H1 (cell line): ENCODE measurements around the gene TSC2. TPM values are rescaled to one million over a fixed set of nuclear protein-coding genes. Genes with fewer than 3 reads are reported as not detected.

Experiments
- CTCF ChIA-PET: fragments of 300-600 bp; sonication (Branson Sonifier 250); formaldehyde crosslinking; loops from one replicate; lab custom pipeline; 2021; ENCODE audit not compliant: partially characterized antibody; lab: Charles Lee
- POLR2A ChIA-PET: fragments of 300-600 bp; sonication (Branson Sonifier 250); formaldehyde crosslinking; loops from one replicate; lab custom pipeline; 2021; ENCODE audit warnings: inconsistent platforms; ENCODE audit not compliant: partially characterized antibody; lab: Charles Lee
- DNase-seq, 2 experiments: peaks; one replicate each; pipeline versions ENCODE4 v3.0.0 to v3.0.0-alpha.2; 2010 to 2022; ENCODE audit warnings: low spot score in 2 of 2, low read depth in 1 of 2, mixed read lengths in 1 of 2
- FAIRE-seq: peaks from 2 replicates; lab custom pipeline; 2011; peaks lifted over from hg19 to GRCh38; lab: Jason Lieb, UNC
- H2AFZ ChIP-seq: 2 replicates; pipeline ENCODE4 v1.8.1; 2012; ENCODE audit warnings: low read length, inconsistent platforms
- H2AK5ac ChIP-seq: 2 replicates; pipeline ENCODE4 v1.6.1; 2013; ENCODE audit warnings: low read depth, low read length
- H2BK120ac ChIP-seq: replicated peaks from 2 replicates; pipeline ENCODE3; 2013; ENCODE audit warnings: low read depth, low read length, inconsistent platforms
- H2BK12ac ChIP-seq: 2 replicates; pipeline ENCODE4 v1.6.1; 2013; ENCODE audit warnings: low read depth, low read length
- H2BK15ac ChIP-seq: 2 replicates; pipeline ENCODE4 v1.6.1; 2013; ENCODE audit warnings: low read length
- H2BK20ac ChIP-seq: 2 replicates; pipeline ENCODE4 v1.6.1; 2013; ENCODE audit warnings: low read length
- H2BK5ac ChIP-seq: 2 replicates; pipeline ENCODE4 v1.6.1; 2013; ENCODE audit warnings: low read depth, low read length
- H3K14ac ChIP-seq: 2 replicates; pipeline ENCODE4 v1.6.1; 2013; ENCODE audit warnings: inconsistent platforms; ENCODE audit not compliant: insufficient read length
- H3K18ac ChIP-seq: 2 replicates; pipeline ENCODE4 v1.6.1; 2013; ENCODE audit warnings: low read length; ENCODE audit errors: extremely low read depth
- H3K23ac ChIP-seq: 2 replicates; pipeline ENCODE4 v1.6.1; 2013; ENCODE audit warnings: inconsistent platforms; ENCODE audit not compliant: insufficient read length
- H3K23me2 ChIP-seq: 2 replicates; pipeline ENCODE4 v1.6.1; 2013; ENCODE audit warnings: low read depth, low read length
- H3K27ac ChIP-seq: 2 replicates; pipeline ENCODE4 v1.6.1; 2011; ENCODE audit warnings: low read depth, low read length, inconsistent platforms
- H3K27me3 ChIP-seq, 4 experiments: replicated peaks in 1 of 4; 1 replicate in 1 of 4; 2 replicates in 3 of 4; pipeline versions ENCODE4 v1.6.1 to v1.8.1; 2011 to 2013; ENCODE audit warnings: low read length in 3 of 4, mild to moderate bottlenecking in 3 of 4, inconsistent platforms in 2 of 4, mixed read lengths in 2 of 4, moderate library complexity in 1 of 4; ENCODE audit not compliant: control insufficient read depth in 3 of 4, insufficient read depth in 3 of 4; ENCODE audit errors: extremely low read depth in 1 of 4
- H3K36me3 ChIP-seq, 4 experiments: 2 replicates each; pipeline versions ENCODE4 v1.6.1 to v1.8.1; 2011 to 2013; ENCODE audit warnings: mild to moderate bottlenecking in 4 of 4, low read length in 3 of 4, moderate library complexity in 2 of 4, control low read depth in 1 of 4, inconsistent platforms in 1 of 4; ENCODE audit not compliant: insufficient read depth in 4 of 4, control insufficient read depth in 2 of 4
- H3K4ac ChIP-seq: replicated peaks from 2 replicates; pipeline ENCODE3; 2013; ENCODE audit warnings: low read length, low read depth, mixed read lengths, inconsistent platforms; ENCODE audit not compliant: insufficient read length
- H3K4me1 ChIP-seq, 4 experiments: replicated peaks in 1 of 4; 1 replicate in 1 of 4; 2 replicates in 3 of 4; pipeline versions ENCODE4 v1.6.1 to v1.8.1; 2011 to 2013; ENCODE audit warnings: low read length in 3 of 4, inconsistent platforms in 2 of 4, mixed read lengths in 1 of 4; ENCODE audit not compliant: insufficient read depth in 4 of 4, control insufficient read depth in 3 of 4
- H3K4me2 ChIP-seq, 2 experiments: 2 replicates each; pipeline versions ENCODE4 v1.6.1 to v1.8.1; 2011 to 2013; ENCODE audit warnings: low read depth in 2 of 2, low read length in 2 of 2, control low read depth in 1 of 2, inconsistent platforms in 1 of 2, mild to moderate bottlenecking in 1 of 2; ENCODE audit not compliant: insufficient read depth in 1 of 2
- H3K4me3 ChIP-seq, 4 experiments: fragments of 200-600, 300-600 bp in 1 of 4; sonication (generic), shearing (Covaris generic), sonication (Bioruptor Twin) in 1 of 4; 2 replicates each; pipeline versions ENCODE4 v1.5.1 to v1.8.1; 2011 to 2016; ENCODE audit warnings: low read length in 4 of 4, low read depth in 3 of 4, control low read depth in 2 of 4, inconsistent platforms in 2 of 4, mild to moderate bottlenecking in 2 of 4, mixed read lengths in 1 of 4, moderate library complexity in 1 of 4; ENCODE audit not compliant: insufficient read depth in 2 of 4; ENCODE audit errors: extremely low read depth in 1 of 4
- H3K56ac ChIP-seq: replicated peaks from 2 replicates; pipeline ENCODE3; 2013; ENCODE audit warnings: low read depth, mild to moderate bottlenecking, mixed read lengths, low read length, inconsistent platforms; ENCODE audit not compliant: insufficient read length
- H3K79me1 ChIP-seq: 2 replicates; pipeline ENCODE4 v1.6.1; 2013; ENCODE audit warnings: low read depth, low read length, control low read depth
- H3K79me2 ChIP-seq, 2 experiments: 2 replicates each; pipeline versions ENCODE4 v1.6.1 to v1.8.1; 2012 to 2013; ENCODE audit warnings: low read length in 2 of 2, mild to moderate bottlenecking in 2 of 2, inconsistent platforms in 1 of 2; ENCODE audit not compliant: insufficient read depth in 2 of 2, control insufficient read depth in 1 of 2
- H3K9ac ChIP-seq, 4 experiments: replicated peaks in 1 of 4; 1 replicate in 1 of 4; 2 replicates in 3 of 4; pipeline versions ENCODE4 v1.6.1 to v1.8.1; 2011 to 2013; ENCODE audit warnings: low read depth in 3 of 4, low read length in 3 of 4, control low read depth in 2 of 4, mild to moderate bottlenecking in 2 of 4, moderate library complexity in 2 of 4, inconsistent platforms in 1 of 4; ENCODE audit errors: extremely low read depth in 1 of 4
- H3K9me3 ChIP-seq, 2 experiments: 2 replicates each; pipeline versions ENCODE4 v1.6.1 to v1.8.1; 2012 to 2013; ENCODE audit warnings: mild to moderate bottlenecking in 2 of 2, moderate library complexity in 2 of 2, control low read depth in 1 of 2, inconsistent platforms in 1 of 2, low read depth in 1 of 2, low read length in 1 of 2, mixed read lengths in 1 of 2; ENCODE audit not compliant: insufficient read depth in 2 of 2
- H4K20me1 ChIP-seq, 2 experiments: replicated peaks in 1 of 2; 2 replicates each; pipeline versions ENCODE3 to v1.8.1; 2011 to 2013; ENCODE audit warnings: inconsistent platforms in 2 of 2, low read length in 2 of 2, mild to moderate bottlenecking in 1 of 2; ENCODE audit not compliant: insufficient read depth in 2 of 2, control insufficient read depth in 1 of 2
- H4K5ac ChIP-seq: 2 replicates; pipeline ENCODE4 v1.6.1; 2013; ENCODE audit warnings: low read length, low read depth, mixed read lengths, inconsistent platforms; ENCODE audit not compliant: insufficient read length
- H4K8ac ChIP-seq: 2 replicates; pipeline ENCODE4 v1.8.0; 2013; ENCODE audit warnings: mild to moderate bottlenecking, moderate library complexity, low read length, inconsistent platforms; ENCODE audit not compliant: insufficient read depth; ENCODE audit errors: extremely low read depth
- H4K91ac ChIP-seq: replicated peaks from 2 replicates; pipeline ENCODE3; 2013; ENCODE audit warnings: low read length, mixed read lengths, inconsistent platforms; ENCODE audit not compliant: insufficient read length
- BACH1 ChIP-seq: IDR thresholded peaks from 2 replicates; pipeline ENCODE4 v1.6.1; 2012; ENCODE audit warnings: low read length, improper control_type of control experiment
- EZH2 ChIP-seq: fragments of 200-600 bp; sonication (generic); IDR thresholded peaks from 2 replicates; pipeline ENCODE4 v1.7.1; 2012; ENCODE audit warnings: low read depth, mild to moderate bottlenecking, moderate library complexity, low read length, inconsistent platforms; ENCODE audit not compliant: severe bottlenecking
- NRF1 ChIP-seq: IDR thresholded peaks from 2 replicates; pipeline ENCODE4 v1.6.1; 2011; ENCODE audit warnings: mild to moderate bottlenecking, low read depth, low read length, improper control_type of control experiment
- POLR2A ChIP-seq, 2 experiments: IDR thresholded peaks; 1 replicate in 1 of 2; 2 replicates in 1 of 2; pipeline ENCODE4 v1.6.1; 2011; ENCODE audit warnings: low read depth in 2 of 2, low read length in 2 of 2, mild to moderate bottlenecking in 2 of 2; ENCODE audit errors: control extremely low read depth in 1 of 2
- SIN3A ChIP-seq, 2 experiments: IDR thresholded peaks in 1 of 2; conservative IDR thresholded peaks in 1 of 2; 2 replicates each; pipeline ENCODE4 v1.6.1; 2011 to 2012; ENCODE audit warnings: low read length in 2 of 2, improper control_type of control experiment in 1 of 2, low read depth in 1 of 2, mild to moderate bottlenecking in 1 of 2
- WGBS, 2 experiments: shearing (Covaris generic) in 1 of 2; methylation state at CpG; one replicate each; pipeline versions ENCODE4 v1.1.6 to v1.1.7; 2013 to 2015; ENCODE audit warnings: low lambda C conversion rate in 2 of 2, mixed read lengths in 2 of 2, inconsistent platforms in 1 of 2, low coverage in 1 of 2, missing lambda C conversion rate in 1 of 2; ENCODE audit not compliant: insufficient replicate concordance in 2 of 2, insufficient coverage in 1 of 2, insufficient read length in 1 of 2; ENCODE audit errors: extremely low coverage in 1 of 2, missing lambda C conversion rate in 1 of 2; 5-methylcytosine and 5-hydroxymethylcytosine counted together
- polyA plus RNA-seq, 7 experiments: library from polyadenylated mRNA; depleted of rRNA in 3 of 7; stranded (reverse) in 5 of 7; unstranded in 2 of 7; fragments of >200 nt in 5 of 7; fragments of 200-250 nt in 2 of 7; gene quantifications; 1 replicate in 5 of 7; 2 replicates in 1 of 7; 4 replicates in 1 of 7; pipeline versions ENCODE4 v1.2.1 to v1.2.3, GENCODE V29; 2011 to 2013; ENCODE audit warnings: missing spikeins in 2 of 7, mixed read lengths in 2 of 7
- total RNA-seq: library from RNA; stranded (reverse); fragmentation: NEBNext Ultra II Directional; extraction: Animal tissue kit (Norgen Biotek cat#: 25700); gene quantifications from 2 replicates; pipeline ENCODE4 v1.2.1, GENCODE V29; 2021

TSC2 gene
- total and polyA plus RNA-seq, 2 of the 8 experiments (the other 6 are each of a cell fraction or from before 2014, with no cell fraction given), result 65.9 to 96.6 TPM

DNA sequence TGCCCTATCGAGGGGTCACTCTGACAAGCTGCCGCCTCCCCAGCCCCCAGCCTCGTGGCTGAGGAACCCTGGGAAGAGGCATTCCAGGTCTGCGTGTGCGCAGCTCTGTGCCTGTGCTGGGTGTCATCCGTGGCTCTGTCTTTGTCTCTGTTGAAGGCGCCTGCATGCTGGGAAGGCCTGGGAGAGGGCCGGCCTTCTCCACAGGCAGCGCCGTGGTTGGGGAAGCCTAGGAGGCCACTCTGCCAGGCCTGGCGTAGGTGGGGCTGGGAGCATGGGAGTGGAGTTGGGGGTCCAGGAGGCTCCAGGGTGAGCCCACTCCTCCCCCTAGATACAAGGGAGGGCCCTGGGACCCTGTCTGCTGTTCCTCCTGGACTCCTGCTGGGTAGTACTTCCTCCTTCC lies 17.7 kb upstream of the TSC2 start:
- TF ChIP-seq SIN3A (conservative IDR thresholded peaks at IDR 0.05 in 1 of 2, IDR thresholded peaks at IDR 0.05 in 1 of 2; ENCODE audit: low read depth in 1 of 2, low read length in 2 of 2), result no peak
- TF ChIP-seq NRF1, result no peak
- TF ChIP-seq EZH2, result no peak
- no peak for TF ChIP-seq BACH1
- TF ChIP-seq POLR2A (IDR thresholded peaks at IDR 0.05; ENCODE audit: control extremely low read depth in 1 of 2, low read depth in 2 of 2, low read length in 2 of 2), result no peak
- Histone ChIP-seq H3K23ac (no peak overlapping the region), H3K27ac (no peak overlapping the region), H2BK15ac (no peak overlapping the region), H2BK120ac (no peak overlapping the region), H3K56ac (no peak overlapping the region), H3K36me3 (no peaks in the 10 kb centered on the region), H3K79me2 (no peaks in the 10 kb centered on the region), H4K5ac (no peak overlapping the region), H3K79me1 (no peaks in the 10 kb centered on the region), H3K23me2 (peaks cover 7% of the 10 kb centered on the region; the same call in 1 of the 2 replicates), H3K18ac (no peak overlapping the region), H3K4me1 (peaks cover 0 to 8% (median 5%) of the 10 kb centered on the region in 4 experiments; a peak in 5 of 7 replicates), H3K4ac (no peak overlapping the region), H4K8ac (peak overlapping the region; percentile 35; the same call in 1 of the 2 replicates), H4K91ac (no peak overlapping the region), H2BK12ac (no peak overlapping the region), H4K20me1 (peaks cover 0 to 11% of the 10 kb centered on the region in 2 experiments), H3K27me3 (peaks cover 0 to 25% (median 18%) of the 10 kb centered on the region in 4 experiments; a peak in 5 of 7 replicates), H2AK5ac (no peak overlapping the region), H3K4me2 (no peak overlapping the region), H3K9ac (no peak overlapping the region), H2BK20ac (no peak overlapping the region), H3K14ac (no peak overlapping the region), H2AFZ (no peak overlapping the region), H3K9me3 (no peaks in the 10 kb centered on the region), H2BK5ac (peak overlapping the region; percentile 52; the same call in 1 of the 2 replicates), H3K4me3 (no peak overlapping the region)
- ChIA-PET CTCF (interaction anchor here (0.6 to 2.3 kb wide), 9 partner anchors 12 to 111 kb away, joined by 3 to 7 read pairs (median 4); partner anchors contain the start of genes NTHL1 and TSC2), POLR2A (interaction anchor here (0.9 to 1.0 kb wide), 2 partner anchors 65 to 95 kb away, joined by 3 read pairs; partner anchors contain the start of gene RPS2)
- FAIRE-seq (no peak), DNase-seq (no peak)
- WGBS, 2 experiments, result 98% methylated on average over 11 of the region's 11 CpGs; no CpG with 5 or more reads in 1 of the 2 experiments
